Natural killer cell (primary cell): Measurements from ENCODE around the gene PRR12. TPM values are rescaled to one million over a fixed set of nuclear protein-coding genes. Genes with fewer than 3 reads are reported as not detected.

Experiments
- ATAC-seq, 3 donors: fragments of 150-1000 bp in 2 of 3; fragments of 200-7000 bp in 1 of 3; cut with Tn5 transposase; 1 replicate in 1 of 3; 2 replicates in 2 of 3; pipeline ENCODE4 v1.10.0; 2021; ENCODE audit warnings: mild to moderate bottlenecking in 2 of 3, moderate library complexity in 2 of 3
- DNase-seq, 2 donors: peaks; one replicate each; pipeline versions ENCODE4 v3.0.0 to v3.0.0-alpha.2; 2013 to 2021; ENCODE audit warnings: mixed read lengths in 1 of 2
- H3K27ac ChIP-seq: one replicate; pipeline ENCODE4 v1.5.1; 2013; ENCODE audit warnings: mild to moderate bottlenecking, low read length
- H3K27me3 ChIP-seq: one replicate; pipeline ENCODE4 v1.6.1; 2013; ENCODE audit warnings: low read length; ENCODE audit not compliant: control insufficient read depth, insufficient read depth
- H3K36me3 ChIP-seq: one replicate; pipeline ENCODE4 v1.6.1; 2013; ENCODE audit warnings: low read length; ENCODE audit not compliant: control insufficient read depth, insufficient read depth
- H3K4me1 ChIP-seq: one replicate; pipeline ENCODE4 v1.6.1; 2013; ENCODE audit warnings: low read length; ENCODE audit not compliant: control insufficient read depth, insufficient read depth
- H3K4me3 ChIP-seq: one replicate; pipeline ENCODE4 v1.5.1; 2013; ENCODE audit warnings: low read length
- H3K9me3 ChIP-seq: one replicate; pipeline ENCODE4 v1.6.1; 2013; ENCODE audit warnings: low read length; ENCODE audit not compliant: control insufficient read depth, insufficient read depth
- H3K27ac Mint-ChIP-seq, 2 donors: one replicate each; pipeline ENCODE4 v1.8.0; 2022; ENCODE audit warnings: mild to moderate bottlenecking in 2 of 2, mixed read lengths in 2 of 2, moderate library complexity in 1 of 2
- H3K27me3 Mint-ChIP-seq, 2 donors: one replicate each; pipeline ENCODE4 v1.8.0; 2022; ENCODE audit warnings: low read depth in 2 of 2, mixed read lengths in 2 of 2
- H3K36me3 Mint-ChIP-seq: one replicate; pipeline ENCODE4 v1.8.0; 2022; ENCODE audit warnings: mixed read lengths
- H3K4me1 Mint-ChIP-seq, 2 donors: one replicate each; pipeline ENCODE4 v1.8.0; 2022; ENCODE audit warnings: mixed read lengths in 2 of 2
- H3K4me3 Mint-ChIP-seq: one replicate; pipeline ENCODE4 v1.8.0; 2022; ENCODE audit warnings: mild to moderate bottlenecking, moderate library complexity, mixed read lengths
- H3K9me3 Mint-ChIP-seq, 2 donors: one replicate each; pipeline ENCODE4 v1.8.0; 2022; ENCODE audit warnings: mixed read lengths in 2 of 2
- WGBS: methylation state at CpG from one replicate; pipeline ENCODE4 v1.1.7; 2013; ENCODE audit warnings: missing lambda C conversion rate; ENCODE audit not compliant: insufficient coverage; 5-methylcytosine and 5-hydroxymethylcytosine counted together
- intact Hi-C: fragments of 100-400 bp; cut with micrococcal nuclease; formaldehyde crosslinking; loops from one replicate; pipeline ENCODE4 v1.14.2; 2022
- total RNA-seq, 4 donors: library from RNA; stranded (reverse); fragments of 120-200 nt in 1 of 4; gene quantifications; one replicate each; pipeline versions ENCODE4 v1.2.3 to v1.2.4, GENCODE V29; 2013 to 2022
- TF ChIP-seq, protein P1 (sequence below): fragments of 200-600 bp; IDR thresholded peaks from one replicate; pipeline ENCODE4 v1.8.0; 2022; ENCODE audit warnings: antibody characterized with exemption

PRR12 gene
- total RNA-seq, 3 donors from 2014 or later (not counting 1 experiment from before 2014, with no cell fraction given): 51.1 to 62.1 (median 56.0) TPM

DNA sequence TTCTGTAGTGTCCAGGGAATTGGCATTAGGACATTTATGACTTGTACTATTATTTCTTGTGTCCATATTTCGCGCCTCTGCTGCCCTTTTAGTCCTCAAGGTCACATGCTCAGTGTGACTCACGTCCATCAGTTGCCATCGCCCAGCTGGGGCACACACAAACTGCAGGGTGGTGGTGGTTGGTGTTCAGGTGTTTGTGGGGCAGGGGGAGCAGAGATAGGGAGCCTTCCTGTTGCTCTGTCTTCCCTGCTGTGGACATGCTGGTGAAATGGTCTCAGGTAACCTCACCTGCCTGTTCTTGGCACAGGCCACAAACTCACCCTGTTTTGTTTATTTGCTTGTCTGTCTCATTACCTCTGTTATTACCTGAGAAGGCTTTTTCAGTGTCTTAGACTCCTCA lies 22.4 kb downstream of the PRR12 start:
- 60% methylated on average over 4 of the region's 4 CpGs for WGBS
- H3K27ac ChIP-seq: peak overlapping the region; percentile 73
- peaks cover 57% of the 10 kb centered on the region for H3K36me3 ChIP-seq
- peak overlapping the region; percentile 86 to 97 for H3K27ac Mint-ChIP-seq
- no peaks in the 10 kb centered on the region for H3K27me3 Mint-ChIP-seq
- no peaks in the 10 kb centered on the region for H3K36me3 Mint-ChIP-seq
- H3K4me3 Mint-ChIP-seq: peak overlapping the region; percentile 70
- intact Hi-C loops: no loop called here
- H3K4me1 Mint-ChIP-seq: peaks cover 18 to 33% of the 10 kb centered on the region in 2 donors
- no peak for DNase-seq
- H3K27me3 ChIP-seq: no peaks in the 10 kb centered on the region
- no peaks in the 10 kb centered on the region for H3K9me3 ChIP-seq
- H3K4me1 ChIP-seq: peaks cover 26% of the 10 kb centered on the region
- H3K9me3 Mint-ChIP-seq: no peaks in the 10 kb centered on the region
- TF ChIP-seq, protein P1, sequence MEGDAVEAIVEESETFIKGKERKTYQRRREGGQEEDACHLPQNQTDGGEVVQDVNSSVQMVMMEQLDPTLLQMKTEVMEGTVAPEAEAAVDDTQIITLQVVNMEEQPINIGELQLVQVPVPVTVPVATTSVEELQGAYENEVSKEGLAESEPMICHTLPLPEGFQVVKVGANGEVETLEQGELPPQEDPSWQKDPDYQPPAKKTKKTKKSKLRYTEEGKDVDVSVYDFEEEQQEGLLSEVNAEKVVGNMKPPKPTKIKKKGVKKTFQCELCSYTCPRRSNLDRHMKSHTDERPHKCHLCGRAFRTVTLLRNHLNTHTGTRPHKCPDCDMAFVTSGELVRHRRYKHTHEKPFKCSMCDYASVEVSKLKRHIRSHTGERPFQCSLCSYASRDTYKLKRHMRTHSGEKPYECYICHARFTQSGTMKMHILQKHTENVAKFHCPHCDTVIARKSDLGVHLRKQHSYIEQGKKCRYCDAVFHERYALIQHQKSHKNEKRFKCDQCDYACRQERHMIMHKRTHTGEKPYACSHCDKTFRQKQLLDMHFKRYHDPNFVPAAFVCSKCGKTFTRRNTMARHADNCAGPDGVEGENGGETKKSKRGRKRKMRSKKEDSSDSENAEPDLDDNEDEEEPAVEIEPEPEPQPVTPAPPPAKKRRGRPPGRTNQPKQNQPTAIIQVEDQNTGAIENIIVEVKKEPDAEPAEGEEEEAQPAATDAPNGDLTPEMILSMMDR: no peak
- ATAC-seq: peak in 1 of 3 donors; percentile 19
- no peak overlapping the region for H3K4me3 ChIP-seq

GRCh38 chr19:49614096-49614833 lies 23.3 kb downstream of the PRR12 start:
- DNase-seq (peak in 1 of 2 donors; percentile 51), ATAC-seq (peak; percentile 86 to 91 (median 89))
- H3K9me3 Mint-ChIP-seq: no peaks in the 10 kb centered on the region
- no peak overlapping the region for H3K4me3 ChIP-seq
- H3K4me1 Mint-ChIP-seq: peaks cover 23 to 39% of the 10 kb centered on the region in 2 donors
- no peaks in the 10 kb centered on the region for H3K27me3 ChIP-seq
- TF ChIP-seq, protein P1: no peak
- peaks cover 51% of the 10 kb centered on the region for H3K36me3 ChIP-seq
- H3K9me3 ChIP-seq: no peaks in the 10 kb centered on the region
- H3K4me3 Mint-ChIP-seq: peak overlapping the region; percentile 70
- intact Hi-C loops: no loop called here
- peaks cover 26% of the 10 kb centered on the region for H3K4me1 ChIP-seq
- no peaks in the 10 kb centered on the region for H3K27me3 Mint-ChIP-seq
- H3K27ac Mint-ChIP-seq: peak overlapping the region; percentile 86 to 97
- H3K27ac ChIP-seq: peak overlapping the region; percentile 73
- WGBS: 56% methylated on average over 19 of the region's 19 CpGs
- no peaks in the 10 kb centered on the region for H3K36me3 Mint-ChIP-seq

GRCh38 chr19:49615861-49616260 lies 24.9 kb downstream of the PRR12 start:
- Mint-ChIP-seq H3K4me1 (peaks cover 23 to 39% of the 10 kb centered on the region in 2 donors), H3K9me3 (no peaks in the 10 kb centered on the region), H3K27me3 (no peaks in the 10 kb centered on the region), H3K4me3 (no peak overlapping the region), H3K36me3 (no peaks in the 10 kb centered on the region), H3K27ac (peak overlapping the region in 1 of 2 donors; percentile 97)
- no peaks in the 10 kb centered on the region for H3K27me3 ChIP-seq
- ATAC-seq (no peak), DNase-seq (no peak)
- no peaks in the 10 kb centered on the region for H3K9me3 ChIP-seq
- no peak overlapping the region for H3K27ac ChIP-seq
- intact Hi-C loops: no loop called here
- TF ChIP-seq, protein P1: no peak
- WGBS: 98% methylated on average over 23 of the region's 23 CpGs
- H3K4me3 ChIP-seq: no peak overlapping the region
- peaks cover 58% of the 10 kb centered on the region for H3K36me3 ChIP-seq
- peaks cover 26% of the 10 kb centered on the region for H3K4me1 ChIP-seq
